ENCODE results near the gene GCFC2.
"Not testable (repeated sequence)": the region's sequence is repeated elsewhere in the genome, so short reads cannot be mapped to it uniquely, and the experiment has no call there.

The GCFC2 gene

DNA sequence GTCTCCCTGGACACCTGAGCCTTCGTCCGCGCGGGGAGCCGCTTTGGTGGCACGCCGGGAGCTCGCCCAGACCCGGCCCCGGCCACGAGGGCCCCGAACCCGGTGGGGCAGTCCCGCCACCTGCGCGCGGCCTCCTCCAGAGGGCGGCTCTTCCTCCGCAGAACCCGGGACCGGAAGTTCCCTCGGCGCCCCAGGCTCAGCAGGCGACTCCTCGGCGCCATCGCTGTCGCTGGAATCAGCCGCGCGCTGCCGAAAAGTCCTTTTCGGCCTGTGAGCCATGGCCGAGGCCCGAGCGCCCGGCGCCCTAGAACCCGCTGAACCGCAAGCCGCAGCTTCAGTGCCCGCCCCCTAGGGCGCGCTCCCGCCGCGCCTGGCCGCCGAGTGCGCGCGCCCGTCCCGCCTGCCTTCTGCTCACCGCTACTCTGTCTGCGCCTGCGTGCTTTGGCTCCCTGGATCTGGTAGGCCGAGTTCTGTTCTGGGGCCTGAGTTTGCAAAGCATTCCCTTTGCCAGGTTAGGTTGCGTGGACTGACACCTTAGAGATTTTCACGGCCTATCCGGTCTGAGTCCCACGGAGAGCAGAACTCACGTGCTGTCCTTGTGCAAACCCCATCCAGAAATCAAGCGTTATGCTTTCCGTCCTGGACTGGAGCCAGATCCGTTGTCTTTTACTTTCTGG lies at the start of gene GCFC2:
TSS of gene GCFC2 (minus strand) at position 339 of the 677 bp plus-strand sequence. CDS start at position 279, 60 bp downstream.
- peak; percentile 79 for DNase-seq (ENCODE audit: low spot score)

DNA sequence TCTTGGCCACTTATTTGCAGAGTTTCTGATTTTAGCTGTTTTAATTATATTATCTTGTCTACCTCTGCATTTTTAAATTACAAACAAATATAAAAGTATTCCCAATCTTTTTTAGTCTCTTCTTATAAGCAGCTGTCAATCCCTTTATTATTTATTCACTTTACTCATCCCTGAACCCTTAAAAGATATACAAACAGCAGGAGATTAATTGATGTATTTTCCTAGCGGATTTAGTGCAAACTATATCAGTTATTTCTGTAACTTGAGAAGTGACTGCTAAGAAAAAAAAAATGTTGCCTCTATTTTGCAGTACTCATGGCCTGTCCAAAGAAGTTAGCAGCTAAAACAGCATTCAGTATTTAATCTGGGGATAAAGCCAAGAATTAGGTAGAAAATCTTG lies 42.1 kb upstream of the GCFC2 start:
- DNase-seq (ENCODE audit: low spot score): no peak

DNA sequence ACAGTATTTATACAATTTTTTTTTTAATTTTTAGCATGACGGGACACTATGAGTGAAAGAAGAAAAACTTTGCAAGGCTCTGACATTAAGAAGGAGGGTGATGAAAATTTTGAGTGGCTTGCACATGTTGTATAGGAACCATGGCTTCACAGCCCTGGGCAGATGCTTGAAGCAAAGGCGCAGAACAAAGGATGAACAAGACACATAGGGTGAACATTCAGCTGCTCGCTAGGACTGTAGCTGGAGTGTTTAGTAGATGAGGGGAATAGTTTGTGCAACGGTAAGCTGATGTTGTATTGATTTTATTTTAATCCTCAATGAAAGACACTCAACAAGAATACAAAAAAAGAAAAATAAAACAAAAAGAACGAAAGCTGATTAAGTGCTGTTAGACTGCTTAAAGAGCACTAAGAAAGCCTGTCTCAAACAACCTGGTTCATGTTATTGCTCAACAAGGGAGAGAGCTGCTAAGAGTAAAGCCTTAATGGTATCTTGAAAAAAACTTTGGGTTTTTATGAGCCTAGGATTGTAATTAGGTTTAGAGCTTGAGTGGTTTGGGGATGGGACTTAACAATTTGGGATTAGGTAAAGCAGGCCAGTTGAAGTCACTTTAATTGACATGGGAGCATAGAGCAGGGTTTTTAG lies 41.2 kb upstream of the GCFC2 start:
- DNase-seq (ENCODE audit: low spot score): no peak

DNA sequence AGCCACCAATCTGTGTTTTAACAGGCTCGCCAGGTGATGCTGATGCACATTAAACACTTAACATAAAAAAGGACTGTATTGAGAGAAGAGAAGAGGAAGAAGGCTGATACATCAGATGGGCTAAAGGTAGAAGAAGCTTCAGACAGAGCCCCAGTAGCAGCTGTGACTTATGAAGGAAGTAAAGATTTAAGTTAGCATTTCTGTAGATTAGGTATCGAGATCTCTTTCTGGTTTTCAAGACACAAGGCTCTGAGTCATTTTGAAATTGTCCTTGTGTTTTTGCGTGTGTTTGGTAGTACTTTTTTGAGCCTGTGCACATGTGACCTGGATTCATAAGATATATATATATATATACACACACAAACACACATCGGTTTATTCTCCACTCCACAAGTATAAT lies 40.6 kb upstream of the GCFC2 start:
- DNase-seq (ENCODE audit: low spot score): no peak

DNA sequence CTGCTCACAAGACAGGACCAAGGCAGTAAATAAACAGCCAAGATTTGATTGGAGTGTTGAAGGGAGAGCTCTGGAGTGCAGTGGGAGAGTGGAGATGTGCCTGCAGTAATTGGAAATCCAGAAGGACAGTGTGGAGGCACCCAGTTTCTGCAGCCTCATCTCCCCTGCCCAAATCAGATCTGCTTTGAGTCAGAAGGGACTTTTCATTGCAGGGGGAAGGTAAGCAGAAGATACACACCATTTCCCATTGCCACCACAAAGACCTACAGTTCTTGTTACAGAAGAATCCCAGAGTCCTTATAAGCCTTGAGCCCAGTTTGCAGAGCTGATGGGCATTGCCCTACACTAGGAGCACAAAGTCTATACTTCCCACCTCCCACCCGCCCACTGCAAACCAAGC lies 27.2 kb upstream of the GCFC2 start:
- DNase-seq (ENCODE audit: low spot score): no peak

DNA sequence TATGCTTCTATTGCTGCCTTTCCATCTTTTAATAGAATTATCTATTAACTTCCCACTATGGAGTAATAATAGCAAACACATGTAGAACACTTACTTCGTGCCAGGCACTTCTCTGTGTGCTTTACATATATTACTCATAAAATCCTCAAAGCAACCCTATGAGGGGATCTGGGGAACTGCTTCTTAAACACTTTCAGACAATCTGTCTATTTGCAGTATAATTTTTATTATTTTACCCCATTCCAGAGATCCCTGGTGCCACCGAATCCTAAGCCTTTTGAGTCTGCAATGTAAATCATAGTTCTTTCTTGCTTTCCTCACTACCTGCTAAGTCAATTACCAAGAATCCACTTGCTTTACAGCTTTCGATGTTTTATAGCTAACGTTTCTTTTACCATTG lies 25.6 kb upstream of the GCFC2 start:
- no peak for DNase-seq (ENCODE audit: low spot score)

DNA sequence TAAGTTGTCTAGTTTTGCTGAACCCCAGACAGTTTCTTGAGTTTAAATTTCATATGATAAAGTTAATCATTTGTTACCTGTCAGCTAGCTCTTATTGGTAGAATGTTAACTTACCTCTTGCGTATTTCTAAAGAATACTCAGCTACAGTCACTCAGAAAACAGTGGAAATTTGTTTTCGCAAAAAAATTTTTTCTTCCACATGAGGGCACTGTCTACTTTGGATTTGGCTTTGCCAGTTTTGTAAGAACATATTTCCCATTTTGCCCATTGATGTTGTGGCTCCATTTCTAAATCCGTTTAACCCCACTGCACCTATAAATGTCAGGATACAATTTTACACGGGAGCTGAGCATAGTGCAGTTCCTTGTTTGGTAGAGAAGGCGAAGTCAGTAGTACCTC lies 19.1 kb upstream of the GCFC2 start:
- DNase-seq (ENCODE audit: low spot score): peak; percentile 34

DNA sequence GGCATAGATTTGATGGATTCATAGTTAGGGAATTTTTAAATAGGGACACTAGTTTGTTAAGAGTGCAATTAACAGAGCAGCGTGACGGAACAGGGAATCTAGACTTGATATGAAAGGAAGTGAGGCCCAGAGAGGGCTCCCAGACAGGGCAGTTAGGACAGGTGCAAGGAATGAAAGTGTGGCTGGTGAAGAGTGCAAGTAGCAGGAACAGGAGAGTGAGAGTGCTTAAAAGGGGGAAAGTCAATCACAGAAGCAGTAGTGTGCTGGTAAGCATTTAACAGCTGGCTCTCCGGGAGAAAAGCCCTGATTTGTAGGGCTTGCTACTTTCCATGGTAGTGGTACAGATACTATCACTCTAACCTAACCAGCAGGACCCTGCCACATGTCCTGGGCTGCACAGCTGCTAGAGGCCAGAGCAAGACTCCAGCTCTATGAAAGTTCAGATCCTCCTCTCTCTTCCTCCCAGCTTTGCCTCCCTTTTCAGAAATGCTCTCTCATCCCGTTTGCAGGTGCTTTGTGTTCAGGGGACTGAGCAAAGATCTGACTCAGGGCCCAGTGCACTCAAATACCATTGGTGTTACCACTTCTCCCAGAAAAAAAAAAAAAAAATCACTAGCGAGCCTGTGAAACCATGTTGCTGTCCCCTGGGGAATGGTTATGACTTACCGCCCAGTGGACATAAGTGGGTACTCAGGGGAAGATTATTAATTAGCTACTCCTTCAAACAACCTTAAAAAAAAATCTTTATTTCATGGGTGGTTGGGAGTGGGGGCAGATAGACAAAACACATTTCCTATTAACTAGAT lies 18.1 kb upstream of the GCFC2 start:
- DNase-seq (ENCODE audit: low spot score): no peak

DNA sequence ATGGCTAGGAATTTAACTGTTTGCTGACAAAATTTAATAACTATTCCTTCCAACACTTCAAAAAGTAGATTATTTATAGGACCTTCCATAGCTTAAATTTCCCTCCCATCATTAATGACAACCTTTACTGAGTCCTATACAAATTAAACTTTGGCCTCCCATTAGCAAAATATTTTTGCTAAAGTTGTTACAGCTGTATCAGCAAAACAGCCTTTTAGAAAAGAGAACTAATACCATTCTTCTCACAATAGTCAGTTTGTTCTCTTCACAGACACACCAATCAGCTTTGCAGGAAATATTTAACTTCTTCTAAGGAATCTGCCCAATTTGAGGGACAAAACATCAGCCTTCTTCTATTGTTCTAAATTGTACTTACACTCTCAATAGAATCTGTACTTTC lies 12.0 kb upstream of the GCFC2 start:
- DNase-seq (ENCODE audit: low spot score): no peak

DNA sequence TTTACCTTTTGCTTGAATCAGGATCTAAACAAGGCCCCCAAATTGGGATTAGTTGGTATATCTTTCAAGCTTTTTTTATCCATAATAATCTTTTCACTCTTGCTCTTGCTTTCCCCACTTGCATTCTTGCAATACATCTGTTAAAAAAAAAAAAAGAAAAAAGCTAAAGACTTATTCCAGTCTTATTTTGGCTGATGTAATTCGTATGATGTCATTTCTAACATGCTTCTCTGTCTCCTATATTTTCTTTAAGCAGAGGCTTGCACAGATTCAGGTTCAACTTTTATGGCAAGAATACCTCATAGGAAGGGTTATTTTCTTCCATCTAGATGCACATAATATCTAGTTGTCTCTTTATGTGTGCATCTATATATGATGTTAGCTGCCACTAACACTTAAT lies 9.8 kb upstream of the GCFC2 start:
- DNase-seq (ENCODE audit: low spot score): no peak

DNA sequence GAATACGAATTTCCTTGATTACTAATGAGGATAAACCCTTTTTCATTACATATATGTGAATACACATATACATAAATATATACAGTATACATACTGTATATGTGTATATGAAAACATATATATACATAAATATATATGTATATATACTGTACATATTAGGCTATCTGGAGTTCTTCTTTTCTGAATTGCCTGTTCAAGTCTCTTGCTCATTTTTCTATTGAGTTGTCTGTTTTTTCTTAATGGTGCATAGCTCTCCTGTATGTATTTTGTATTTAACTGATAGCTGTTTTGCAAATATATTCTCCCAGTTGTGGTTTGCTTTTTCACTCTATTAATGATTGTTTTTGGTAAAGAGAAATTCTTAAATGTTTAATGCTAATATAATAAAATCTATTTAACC lies 8.9 kb upstream of the GCFC2 start:
- no peak for DNase-seq (ENCODE audit: low spot score)

DNA sequence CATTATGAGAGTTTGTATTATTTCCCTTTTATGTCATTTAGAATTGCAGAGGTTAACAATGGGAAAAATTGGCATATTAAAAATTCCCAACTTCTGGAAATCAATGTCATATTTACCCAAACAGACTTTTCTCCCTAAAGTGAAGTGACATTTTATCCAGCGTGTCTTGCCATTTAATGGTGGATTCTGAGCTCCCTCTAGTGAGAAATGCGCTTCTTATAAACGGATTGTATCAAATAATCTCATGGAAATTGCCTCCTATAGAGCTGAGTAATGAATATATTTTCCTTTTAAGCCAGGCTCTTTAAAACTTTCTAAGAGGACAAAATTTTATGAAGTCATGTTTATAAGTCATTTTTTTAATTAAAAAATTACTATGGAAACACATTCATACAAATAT lies 5.7 kb upstream of the GCFC2 start:
- DNase-seq (ENCODE audit: low spot score): no peak

DNA sequence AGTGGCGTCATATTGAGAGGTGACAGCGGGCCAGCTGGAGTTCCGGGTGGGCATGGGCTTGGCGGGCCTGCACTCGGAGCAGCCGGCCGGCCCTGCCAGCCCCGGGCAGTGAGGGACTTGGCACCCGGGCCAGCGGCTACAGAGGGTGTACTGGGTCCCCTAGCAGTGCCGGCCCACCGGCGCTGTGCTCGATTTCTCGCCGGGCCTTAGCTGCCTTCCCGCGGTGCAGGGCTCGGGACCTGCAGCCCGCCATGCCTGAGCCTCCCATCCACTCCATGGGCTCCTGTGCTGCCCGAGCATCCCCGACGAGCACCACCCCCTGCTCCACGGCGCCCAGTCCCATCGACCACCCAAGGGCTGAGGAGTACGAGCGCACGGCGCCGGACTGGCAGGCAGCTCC lies 875 bp upstream of the GCFC2 start:
- DNase-seq (ENCODE audit: low spot score): not testable (repeated sequence)

DNA sequence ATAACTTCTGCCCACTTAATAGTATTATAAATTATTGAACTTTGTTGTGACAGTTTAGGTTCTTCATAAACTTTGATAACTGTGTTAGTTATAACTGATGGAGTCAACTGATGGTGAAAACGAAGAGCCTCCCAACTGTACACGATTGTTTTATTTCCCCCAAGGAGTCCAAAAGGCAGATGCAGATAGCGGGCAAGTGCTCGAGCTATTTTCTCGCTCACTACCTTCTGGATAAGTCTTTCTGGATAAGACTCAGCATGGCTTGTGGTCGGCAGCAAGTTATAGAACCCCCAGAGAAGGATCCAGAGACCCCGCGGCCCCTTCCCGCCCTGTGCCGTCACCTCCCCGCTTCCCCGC lies 517 bp downstream of the GCFC2 start:
- DNase-seq (ENCODE audit: low spot score): no peak

DNA sequence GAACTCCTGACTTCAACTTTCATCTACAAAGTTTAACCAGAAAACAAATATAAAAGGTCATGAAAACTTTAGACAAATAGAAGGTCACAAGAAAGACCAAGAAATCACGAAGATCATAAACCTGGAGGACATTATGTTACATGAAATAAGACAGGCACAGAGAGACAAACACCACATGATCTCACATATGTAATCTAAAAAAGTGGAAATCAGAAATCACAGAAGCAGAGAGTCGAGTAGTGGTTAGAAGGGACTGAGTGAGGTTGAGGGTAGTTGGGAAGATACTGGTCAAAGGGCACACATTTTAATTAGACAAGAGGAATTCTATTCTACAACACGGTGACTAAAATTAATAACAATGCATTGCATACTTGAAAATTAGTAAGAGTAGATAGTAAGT lies 1.4 kb downstream of the GCFC2 start:
- DNase-seq (ENCODE audit: low spot score): peak; percentile 33

DNA sequence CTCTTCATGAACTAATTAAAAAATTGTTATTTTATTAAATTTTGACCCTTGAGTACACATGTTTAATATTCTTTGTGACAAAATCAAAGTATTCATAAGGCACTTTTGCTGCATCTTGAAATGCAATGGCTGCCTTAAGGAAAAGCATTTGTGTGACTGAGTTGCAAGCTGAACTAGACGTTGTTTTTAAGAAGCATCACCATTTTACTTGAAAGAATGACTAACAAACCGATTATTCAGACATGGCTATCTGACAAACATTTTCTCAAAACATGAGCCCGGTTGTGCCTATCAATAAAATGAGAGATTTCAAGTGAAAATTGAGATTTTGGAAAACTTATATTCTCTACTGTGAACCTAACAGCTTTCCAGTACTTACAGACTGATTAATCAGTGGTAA lies 2.8 kb downstream of the GCFC2 start:
- DNase-seq (ENCODE audit: low spot score): no peak

DNA sequence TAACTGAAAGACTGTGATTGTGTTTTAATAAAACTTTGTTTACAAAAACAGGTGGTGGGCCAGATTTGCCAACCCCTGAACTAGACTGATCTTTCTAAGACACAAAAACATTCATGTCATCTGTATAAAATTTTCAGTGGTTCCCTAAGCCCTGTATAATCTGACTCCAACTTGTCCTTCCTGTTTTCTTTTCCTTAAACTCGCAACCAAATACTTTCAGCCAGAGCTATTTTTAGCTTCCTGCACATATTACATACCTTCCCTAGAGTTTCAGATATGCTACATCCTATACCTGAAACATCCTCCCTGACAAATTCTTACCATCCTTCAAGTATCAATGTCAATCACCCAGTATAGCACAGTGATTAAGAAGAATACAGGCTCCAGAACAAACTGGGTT lies 4.8 kb downstream of the GCFC2 start:
- no peak for DNase-seq (ENCODE audit: low spot score)

DNA sequence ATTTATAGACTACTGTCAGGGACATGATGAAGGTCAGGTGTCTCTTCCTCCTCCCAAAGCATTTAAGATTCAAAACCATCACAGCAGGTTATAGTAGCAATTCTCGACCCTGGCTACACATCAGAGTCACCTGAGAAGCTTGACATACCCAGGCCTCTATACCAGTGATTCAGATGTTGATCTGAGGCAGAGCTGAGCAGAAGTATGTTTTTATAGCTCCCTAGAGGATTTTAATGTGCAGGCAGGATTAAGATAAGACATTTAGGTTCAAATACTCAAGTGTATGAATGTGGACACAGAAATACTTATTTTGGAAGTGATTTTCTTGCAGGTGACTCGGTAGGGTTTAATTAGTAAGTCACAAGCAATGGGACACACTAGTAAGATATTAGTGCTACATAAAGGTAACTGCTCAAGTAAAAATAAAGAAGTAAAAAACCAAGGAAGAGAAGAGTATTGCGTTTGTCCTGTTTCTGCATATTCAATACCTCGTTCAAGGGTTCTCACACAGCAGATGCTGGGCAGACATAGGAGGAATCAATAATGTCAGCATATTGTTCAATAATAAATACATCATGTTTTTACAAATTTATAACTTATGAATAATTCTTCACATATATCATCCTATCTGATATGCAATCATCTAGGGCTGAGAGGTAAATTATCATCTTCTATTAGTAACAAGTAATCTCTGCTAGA lies 7.0 kb downstream of the GCFC2 start:
- DNase-seq (ENCODE audit: low spot score): no peak

DNA sequence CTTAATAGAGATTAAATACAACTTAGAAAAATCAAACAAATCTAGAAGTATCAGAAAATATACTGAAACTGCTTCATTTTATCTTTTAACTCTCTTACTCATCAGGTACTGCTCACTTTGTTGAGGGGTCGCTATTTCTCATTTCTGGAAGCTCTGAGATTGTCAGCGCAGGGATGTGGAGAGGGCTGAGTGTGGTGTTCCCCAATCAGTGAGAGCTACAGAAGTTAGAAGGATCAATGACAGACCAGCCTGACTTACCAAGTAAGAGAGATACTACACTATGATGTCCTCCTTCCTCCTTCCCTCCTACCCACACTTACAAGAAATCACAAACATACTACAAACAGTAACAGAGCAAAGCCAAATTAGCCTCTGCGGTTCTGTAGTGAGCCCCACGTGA lies 8.1 kb downstream of the GCFC2 start:
- no peak for DNase-seq (ENCODE audit: low spot score)

DNA sequence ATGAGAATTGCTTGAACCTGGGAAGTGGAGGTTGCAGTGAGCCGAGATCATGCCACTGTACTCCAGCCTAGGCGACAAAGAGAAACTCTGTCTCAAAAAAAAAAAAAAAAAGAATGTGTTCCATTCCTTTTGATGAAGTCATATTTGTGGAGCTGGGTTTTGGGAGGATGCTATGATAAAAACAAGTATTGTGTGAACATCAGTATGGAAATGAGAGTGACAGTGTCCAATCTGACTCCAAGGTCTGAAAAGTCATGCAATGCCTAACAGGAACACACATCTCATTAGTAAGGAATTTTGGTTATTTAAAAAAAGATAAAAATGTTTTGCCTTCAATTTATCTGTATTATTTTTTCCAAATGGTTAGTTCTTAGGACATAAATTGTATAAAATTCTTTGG lies 11.8 kb downstream of the GCFC2 start:
- no peak for DNase-seq (ENCODE audit: low spot score)

DNA sequence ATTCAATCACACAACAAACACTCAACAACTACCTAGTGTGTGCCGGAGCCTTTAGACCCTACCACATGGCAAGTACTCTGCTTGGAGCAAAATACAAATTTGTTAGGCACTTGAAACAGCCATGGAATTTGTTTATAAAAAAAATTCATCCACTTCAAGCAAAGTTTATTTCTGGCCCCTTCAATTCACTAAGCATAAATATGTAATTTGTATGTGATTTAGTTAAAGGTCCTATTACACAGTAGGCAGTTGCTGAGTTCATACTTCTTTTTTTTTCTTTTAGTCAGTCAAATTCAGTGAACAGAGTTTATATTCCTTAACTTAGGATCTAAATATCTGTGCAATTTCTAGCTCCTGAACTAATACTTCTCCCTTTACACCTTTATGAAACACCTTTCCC lies 22.5 kb downstream of the GCFC2 start:
- DNase-seq (ENCODE audit: low spot score): no peak

DNA sequence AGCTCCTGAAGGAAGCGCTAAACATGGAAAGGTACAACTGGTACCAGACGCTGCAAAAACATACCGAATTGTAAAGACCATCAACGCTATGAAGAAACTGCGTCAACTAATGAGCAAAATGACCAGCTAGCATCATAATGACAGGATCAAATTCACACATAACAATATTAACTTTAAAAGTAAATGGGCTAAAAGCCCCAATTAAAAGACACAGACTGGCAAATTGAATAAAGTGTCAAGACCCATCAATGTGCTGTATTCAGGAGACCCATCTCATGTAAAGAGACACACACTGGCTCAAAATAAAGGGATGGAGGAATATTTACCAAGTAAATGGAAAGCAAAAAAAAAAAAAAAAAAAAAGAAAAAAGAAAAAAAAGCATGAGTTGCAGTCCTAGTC lies 27.3 kb downstream of the GCFC2 start:
- not testable (repeated sequence) for DNase-seq (ENCODE audit: low spot score)

DNA sequence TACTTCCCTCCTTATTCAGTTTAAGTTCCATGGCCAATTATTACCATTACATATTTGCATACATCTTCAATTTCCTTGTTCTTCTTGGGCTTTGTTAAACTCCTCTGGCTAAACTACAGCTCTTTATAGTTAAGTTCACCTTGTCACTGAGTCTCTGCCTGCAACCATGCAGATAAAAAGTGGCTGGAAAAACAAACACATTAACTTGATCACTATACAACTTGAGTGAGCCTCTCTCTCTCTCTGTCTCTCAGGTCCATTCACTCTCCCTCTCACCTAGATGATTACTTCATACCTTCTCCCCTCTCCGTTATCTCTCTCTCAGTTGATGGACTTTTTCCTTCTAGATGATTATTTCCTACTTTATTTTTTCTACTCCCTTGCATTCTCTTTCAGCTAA lies 30.3 kb downstream of the GCFC2 start:
- DNase-seq (ENCODE audit: low spot score): no peak
